Activated CD8-positive, alpha-beta T cell treated with anti-CD3 and anti-CD28 coated beads for 36 hours (primary cell): ENCODE results near the gene RNF150. TPM values are rescaled to one million over a fixed set of nuclear protein-coding genes. Genes with fewer than 3 reads are reported as not detected.

ENCODE experiments used
- ATAC-seq: fragments of 200-7000 bp; cut with Tn5 transposase; one replicate; pipeline ENCODE4 v1.10.0; 2021; ENCODE audit warnings: mild to moderate bottlenecking, moderate library complexity
- CTCF ChIA-PET: fragments of 350-600 bp; sonication (Branson Sonifier 250); formaldehyde crosslinking; loops from one replicate; lab custom pipeline; 2021; ENCODE audit warnings: antibody characterized with exemption; lab: Charles Lee
- POLR2A ChIA-PET: fragments of 350-600 bp; sonication (Branson Sonifier 250); formaldehyde crosslinking; loops from one replicate; lab custom pipeline; 2021; ENCODE audit warnings: antibody characterized with exemption; lab: Charles Lee
- DNase-seq: peaks from one replicate; pipeline ENCODE4 v3.0.0-alpha.2; 2020
- H3K27ac Mint-ChIP-seq: one replicate; pipeline ENCODE4 v1.8.0; 2021; ENCODE audit warnings: mild to moderate bottlenecking, mixed read lengths
- H3K27me3 Mint-ChIP-seq: one replicate; pipeline ENCODE4 v1.8.0; 2021; ENCODE audit warnings: mixed read lengths
- H3K36me3 Mint-ChIP-seq: one replicate; pipeline ENCODE4 v1.8.0; 2021; ENCODE audit warnings: low read depth, mixed read lengths
- H3K4me1 Mint-ChIP-seq: one replicate; pipeline ENCODE4 v1.8.0; 2021; ENCODE audit warnings: low read depth, mixed read lengths
- H3K4me3 Mint-ChIP-seq: one replicate; pipeline ENCODE4 v1.8.0; 2021; ENCODE audit warnings: mild to moderate bottlenecking, moderate library complexity, mixed read lengths
- H3K9me3 Mint-ChIP-seq: one replicate; pipeline ENCODE4 v1.8.0; 2021; ENCODE audit warnings: mixed read lengths
- CTCF ChIP-seq: fragments of 200-600 bp; IDR thresholded peaks from one replicate; pipeline ENCODE4 v1.8.0; 2022; ENCODE audit warnings: antibody characterized with exemption, mild to moderate bottlenecking
- intact Hi-C: fragments of 100-400 bp; cut with micrococcal nuclease; formaldehyde crosslinking; loops from one replicate; pipeline ENCODE4 v1.10.0; 2022
- total RNA-seq, 2 experiments: library from RNA; stranded (reverse); gene quantifications; one replicate each; pipeline ENCODE4 v1.2.3, GENCODE V29; 2021

The RNF150 gene
- total RNA-seq, 2 experiments from 2014 or later, result 0.09 to 0.43 TPM

- no peak for DNase-seq
- POLR2A ChIA-PET, result no interaction called here
Observed at GRCh38 chr4:140903522-140904475, 229.5 kb downstream of the RNF150 start.

GRCh38 chr4:140901736-140902336, 231.4 kb downstream of the RNF150 start:
- Mint-ChIP-seq H3K36me3 (no peaks in the 10 kb centered on the region), H3K27me3 (no peaks in the 10 kb centered on the region), H3K9me3 (no peaks in the 10 kb centered on the region), H3K4me1 (no peaks in the 10 kb centered on the region), H3K27ac (no peak overlapping the region), H3K4me3 (no peak overlapping the region)
- no peak for TF ChIP-seq CTCF
- CTCF ChIA-PET, result no interaction called here
- intact Hi-C loops, result no loop called here
- POLR2A ChIA-PET, result no interaction called here
- DNase-seq, result no peak
- no peak for ATAC-seq

More at GRCh38 chr4:140903522-140904475, 229.5 kb downstream of the RNF150 start:
- no peaks in the 10 kb centered on the region for H3K4me1 Mint-ChIP-seq
- intact Hi-C loops, result no loop called here
- H3K9me3 Mint-ChIP-seq, result no peaks in the 10 kb centered on the region
- H3K27ac Mint-ChIP-seq, result no peak overlapping the region
- no peak overlapping the region for H3K4me3 Mint-ChIP-seq
- ATAC-seq, result no peak
- no peaks in the 10 kb centered on the region for H3K36me3 Mint-ChIP-seq
- CTCF ChIA-PET, result interaction anchor here (1.4 kb wide), 1 partner anchor 230 kb away, joined by 5 read pairs; the partner anchor contains the start of gene RNF150
- TF ChIP-seq CTCF, result no peak
- no peaks in the 10 kb centered on the region for H3K27me3 Mint-ChIP-seq

- intact Hi-C loops, result no loop called here
- ChIA-PET CTCF (interaction anchor here (0.7 kb wide), 1 partner anchor 11 kb away, joined by 5 read pairs; no protein-coding TSS in a partner anchor), POLR2A (no interaction called here)
- Mint-ChIP-seq H3K27ac (no peak overlapping the region), H3K4me1 (no peaks in the 10 kb centered on the region), H3K27me3 (no peaks in the 10 kb centered on the region), H3K4me3 (no peak overlapping the region), H3K9me3 (no peaks in the 10 kb centered on the region), H3K36me3 (no peaks in the 10 kb centered on the region)
- no peak for TF ChIP-seq CTCF
- ATAC-seq (no peak), DNase-seq (no peak)
Observed at GRCh38 chr4:140893939-140894338, 239.3 kb downstream of the RNF150 start.

- Mint-ChIP-seq H3K27me3 (no peaks in the 10 kb centered on the region), H3K36me3 (no peaks in the 10 kb centered on the region), H3K9me3 (peaks cover 14% of the 10 kb centered on the region), H3K27ac (no peak overlapping the region), H3K4me1 (no peaks in the 10 kb centered on the region), H3K4me3 (no peak overlapping the region)
- intact Hi-C loops, result no loop called here
- no peak for ATAC-seq
- no peak for DNase-seq
- ChIA-PET CTCF (interaction anchor here (1.5 kb wide), 1 partner anchor 245 kb away, joined by 5 read pairs; the partner anchor contains the start of gene RNF150), POLR2A (no interaction called here)
- TF ChIP-seq CTCF, result no peak
Observed at GRCh38 chr4:140888054-140888453, 245.2 kb downstream of the RNF150 start.

- peaks cover 14% of the 10 kb centered on the region for H3K9me3 Mint-ChIP-seq
- CTCF ChIA-PET, result interaction anchor here (1.5 kb wide), 1 partner anchor 246 kb away, joined by 5 read pairs; the partner anchor contains the start of gene RNF150
- no peak for TF ChIP-seq CTCF
Observed at GRCh38 chr4:140887467-140887866, 245.8 kb downstream of the RNF150 start.

More at GRCh38 chr4:140887467-140887866, 245.8 kb downstream of the RNF150 start:
- DNase-seq (no peak), ATAC-seq (no peak)
- no peak overlapping the region for H3K4me3 Mint-ChIP-seq
- intact Hi-C loops, result no loop called here
- H3K27ac Mint-ChIP-seq, result no peak overlapping the region
- H3K27me3 Mint-ChIP-seq, result no peaks in the 10 kb centered on the region
- no peaks in the 10 kb centered on the region for H3K4me1 Mint-ChIP-seq
- H3K36me3 Mint-ChIP-seq, result no peaks in the 10 kb centered on the region
- POLR2A ChIA-PET, result no interaction called here
